Neural cell (in vitro differentiated cells): ENCODE measurements around the gene CREB3L1.
A peak's percentile ranks its signal among the peaks of the same experiment; 100 is the strongest.

Experiments
- CTCF ChIP-seq: fragments of 450-650 bp; IDR thresholded peaks from 2 replicates; pipeline ENCODE4 v1.5.1; 2014; ENCODE audit warnings: antibody characterized with exemption, mild to moderate bottlenecking, moderate library complexity; ENCODE audit not compliant: poor library complexity, severe bottlenecking
- MXI1 ChIP-seq: fragments of 450-650 bp; conservative IDR thresholded peaks from 2 replicates; pipeline ENCODE4 v1.6.1; 2014; ENCODE audit warnings: antibody characterized with exemption, mild to moderate bottlenecking; ENCODE audit not compliant: poor library complexity, severe bottlenecking

- TF ChIP-seq CTCF (peak; percentile 65), MXI1 (no peak)
Measured at GRCh38 chr11:46247659-46248058, 29.8 kb upstream of the CREB3L1 start.
